Ovary (tissue), 9 donors: ENCODE measurements around the gene LTBP2. TPM values are rescaled to one million over a fixed set of nuclear protein-coding genes. Genes with fewer than 3 reads are reported as not detected.
A peak's percentile ranks its signal among the peaks of the same experiment; 100 is the strongest.

Source experiments
- DNase-seq, 5 donors: peaks; one replicate each; pipeline ENCODE4 v3.0.0-alpha.2; 2019 to 2020
- H3K27ac ChIP-seq, 2 donors: fragments of 200-600 bp; one replicate each; pipeline versions ENCODE4 v1.5.1 to v1.8.0; 2019 to 2022
- H3K27me3 ChIP-seq: fragments of 200-600 bp; one replicate; pipeline ENCODE4 v1.8.0; 2022
- H3K36me3 ChIP-seq: fragments of 200-600 bp; sonication (generic); one replicate; pipeline ENCODE4 v1.5.1; 2019
- H3K4me1 ChIP-seq: one replicate; pipeline ENCODE4 v1.8.1; 2013; ENCODE audit warnings: mild to moderate bottlenecking, moderate library complexity; ENCODE audit not compliant: insufficient read depth
- H3K4me3 ChIP-seq: fragments of 200-600 bp; sonication (generic); one replicate; pipeline ENCODE4 v1.5.1; 2017
- H3K9me3 ChIP-seq, 2 donors: fragments of 200-600 bp in 1 of 2; sonication (generic) in 1 of 2; one replicate each; pipeline versions ENCODE4 v1.5.1 to v1.8.1; 2013 to 2019; ENCODE audit warnings: mild to moderate bottlenecking in 1 of 2, moderate library complexity in 1 of 2
- CTCF ChIP-seq, 3 donors: fragments of 450-650 bp in 2 of 3; fragments of 200-600 bp in 1 of 3; IDR thresholded peaks; one replicate each; pipeline versions ENCODE4 v1.5.1 to v1.8.0; 2016 to 2022; ENCODE audit warnings: antibody characterized with exemption in 3 of 3, mild to moderate bottlenecking in 1 of 3
- EP300 ChIP-seq: sonication (generic); formaldehyde crosslinking; IDR thresholded peaks from one replicate; pipeline ENCODE4 v1.6.1; 2017; ENCODE audit warnings: antibody characterized with exemption
- POLR2A ChIP-seq: fragments of 450-650 bp; IDR thresholded peaks from one replicate; pipeline ENCODE4 v1.6.1; 2017; ENCODE audit warnings: antibody characterized with exemption, mild to moderate bottlenecking, moderate library complexity
- WGBS, 3 donors: extraction: QIAGEN DNeasy Blood & Tissue Kit in 1 of 3; methylation state at CpG; one replicate each; pipeline versions ENCODE4 v1.1.5 to v1.1.7; 2013 to 2017; 5-methylcytosine and 5-hydroxymethylcytosine counted together
- intact Hi-C, 4 donors: fragments of 100-400 bp; cut with DNase I; formaldehyde crosslinking; loops; one replicate each; pipeline versions ENCODE4 v1.11.0 to v1.15.1; 2022 to 2023
- polyA plus RNA-seq, 2 donors: library from polyadenylated mRNA; stranded (reverse); fragments of 200-250 nt in 1 of 2; fragments of 350-450 nt in 1 of 2; fragmentation: Illumina TruSeq in 1 of 2; extraction: RNeasy Lipid Tissue Mini Kit (QIAGEN cat#74804) in 1 of 2; gene quantifications; one replicate each; pipeline ENCODE4 v1.2.3, GENCODE V29; 2013 to 2014
- total RNA-seq, 7 donors: library from RNA; depleted of rRNA in 2 of 7; stranded (reverse); fragments of >200 nt in 2 of 7; fragmentation: NEBNext Ultra II Directional in 3 of 7; extraction: Animal tissue kit (Norgen Biotek cat#: 25700) in 3 of 7; gene quantifications; one replicate each; pipeline versions ENCODE4 v1.1.0 to v1.2.4, GENCODE V29; 2016 to 2023
- donor health status: DM: no; HTN: no; CAD: no; lungs with moderate emphysema.
- donor health status: DM: no; HTN: no; CAD: no.
- donor health status: Bipolar disorder and iron deficiency.
- donor health status: DM: yes; HTN: yes; CAD: no.
- donor health status: DM: no; HTN: no; CAD: no.
- donor health status: DM: yes; HTN: yes; CAD: no.

LTBP2 gene
- total and polyA plus RNA-seq, 9 donors, result 31.4 to 85.0 (median 60.0) TPM

DNA sequence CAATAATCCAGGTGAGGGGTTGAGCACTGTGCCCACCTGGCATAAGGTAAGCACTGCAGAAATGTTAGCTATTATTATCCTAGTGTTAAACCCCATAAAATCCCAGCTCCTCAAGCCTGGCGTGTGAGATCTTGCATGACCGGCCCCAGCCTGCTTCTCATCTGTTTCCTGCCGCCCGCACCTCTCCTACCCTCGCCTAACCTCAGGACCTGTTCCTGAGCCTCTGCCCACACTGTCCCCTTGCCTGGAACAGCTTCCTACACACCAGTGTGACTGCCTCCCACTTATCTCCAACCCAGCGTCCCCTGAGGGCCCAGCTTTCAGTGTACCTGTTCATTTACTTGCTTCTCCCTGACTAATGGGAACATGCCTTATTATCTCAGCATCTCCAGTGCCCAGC lies 93.8 kb downstream of the LTBP2 start:
- Histone ChIP-seq H3K9me3 (no peaks in the 10 kb centered on the region), H3K27ac (no peak overlapping the region), H3K4me1 (no peaks in the 10 kb centered on the region), H3K27me3 (no peaks in the 10 kb centered on the region), H3K4me3 (no peak overlapping the region), H3K36me3 (no peaks in the 10 kb centered on the region)
- intact Hi-C loops, result no loop called here
- peak in 1 of 5 donors; percentile 21 for DNase-seq
- 92 to 96% (median 95%) methylated on average over 6 of the region's 6 CpGs for WGBS, 3 donors
- TF ChIP-seq EP300 (no peak), CTCF (IDR thresholded peaks at IDR 0.05) (no peak), POLR2A (no peak)

DNA sequence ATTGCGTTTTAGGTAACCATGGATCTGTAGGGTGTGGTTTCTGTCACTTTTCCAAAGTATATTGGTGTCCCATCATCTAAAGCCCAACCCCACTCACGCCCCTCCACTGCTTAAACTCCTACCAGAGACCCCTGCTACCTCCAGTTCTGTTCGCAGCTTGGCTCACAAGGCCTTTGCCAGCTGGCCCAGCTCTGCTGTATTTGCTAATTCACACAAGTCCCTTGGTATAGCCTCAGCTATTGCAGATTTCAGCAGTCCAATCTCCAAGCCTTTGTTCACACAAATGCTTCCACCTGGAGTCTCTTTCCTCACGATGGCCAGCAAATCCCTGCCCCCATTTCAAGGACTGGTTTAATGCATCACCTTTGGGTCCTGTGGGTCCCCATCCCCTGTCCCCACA lies 94.3 kb downstream of the LTBP2 start:
- H3K9me3 ChIP-seq, result no peaks in the 10 kb centered on the region
- H3K27me3 ChIP-seq, result no peaks in the 10 kb centered on the region
- intact Hi-C loops, result no loop called here
- no peak overlapping the region for H3K4me3 ChIP-seq
- 78 to 87% (median 82%) methylated on average over 4 of the region's 4 CpGs for WGBS, 3 donors
- peak in 1 of 5 donors; percentile 29 for DNase-seq
- no peaks in the 10 kb centered on the region for H3K4me1 ChIP-seq
- H3K27ac ChIP-seq, result no peak overlapping the region
- TF ChIP-seq CTCF (IDR thresholded peaks at IDR 0.05), result no peak
- TF ChIP-seq EP300, result no peak
- no peak for TF ChIP-seq POLR2A
- H3K36me3 ChIP-seq, result no peaks in the 10 kb centered on the region

- intact Hi-C loops, result no loop called here
- no peaks in the 10 kb centered on the region for H3K9me3 ChIP-seq
- H3K27me3 ChIP-seq, result no peaks in the 10 kb centered on the region
- no peaks in the 10 kb centered on the region for H3K4me1 ChIP-seq
- H3K4me3 ChIP-seq, result no peak overlapping the region
- TF ChIP-seq CTCF (IDR thresholded peaks at IDR 0.05) (no peak), EP300 (no peak), POLR2A (no peak)
- H3K36me3 ChIP-seq, result no peaks in the 10 kb centered on the region
- WGBS, 3 donors, result 76 to 89% (median 80%) methylated on average over 12 of the region's 12 CpGs
- peak in 2 of 5 donors; percentile 23 to 55 for DNase-seq
- no peak overlapping the region for H3K27ac ChIP-seq
Measured at GRCh38 chr14:74516451-74517160, 95.4 kb downstream of the LTBP2 start.

GRCh38 chr14:74515891-74516412 lies 96.1 kb downstream of the LTBP2 start:
- peak in 1 of 5 donors; percentile 25 for DNase-seq

More at GRCh38 chr14:74515891-74516412, 96.1 kb downstream of the LTBP2 start:
- WGBS, 3 donors, result 90 to 94% (median 92%) methylated on average over 8 of the region's 8 CpGs
- H3K9me3 ChIP-seq, result no peaks in the 10 kb centered on the region
- intact Hi-C loops, result no loop called here
- no peak overlapping the region for H3K4me3 ChIP-seq
- TF ChIP-seq POLR2A (no peak), CTCF (IDR thresholded peaks at IDR 0.05) (no peak), EP300 (no peak)
- H3K27ac ChIP-seq, result no peak overlapping the region
- H3K4me1 ChIP-seq, result peaks cover 2% of the 10 kb centered on the region
- no peaks in the 10 kb centered on the region for H3K36me3 ChIP-seq
- no peaks in the 10 kb centered on the region for H3K27me3 ChIP-seq
